Mammary epithelial cell (primary cell): ENCODE data around the gene AKAP8.

ENCODE experiments used
- EZH2 ChIP-seq: IDR thresholded peaks from 2 replicates; pipeline ENCODE4 v1.6.1; 2012; ENCODE audit warnings: low read length, inconsistent platforms, borderline replicate concordance
- TF ChIP-seq, protein P1 (sequence below), 2 donors: IDR thresholded peaks in 1 of 2; conservative IDR thresholded peaks in 1 of 2; 2 replicates each; pipeline ENCODE4 v1.5.1; 2011 to 2012; ENCODE audit warnings: inconsistent platforms in 2 of 2, low read length in 2 of 2, mild to moderate bottlenecking in 2 of 2, control low read depth in 1 of 2, low read depth in 1 of 2; ENCODE audit not compliant: insufficient read depth in 1 of 2; ENCODE audit errors: extremely low read depth in 1 of 2

- TF ChIP-seq, protein P1, sequence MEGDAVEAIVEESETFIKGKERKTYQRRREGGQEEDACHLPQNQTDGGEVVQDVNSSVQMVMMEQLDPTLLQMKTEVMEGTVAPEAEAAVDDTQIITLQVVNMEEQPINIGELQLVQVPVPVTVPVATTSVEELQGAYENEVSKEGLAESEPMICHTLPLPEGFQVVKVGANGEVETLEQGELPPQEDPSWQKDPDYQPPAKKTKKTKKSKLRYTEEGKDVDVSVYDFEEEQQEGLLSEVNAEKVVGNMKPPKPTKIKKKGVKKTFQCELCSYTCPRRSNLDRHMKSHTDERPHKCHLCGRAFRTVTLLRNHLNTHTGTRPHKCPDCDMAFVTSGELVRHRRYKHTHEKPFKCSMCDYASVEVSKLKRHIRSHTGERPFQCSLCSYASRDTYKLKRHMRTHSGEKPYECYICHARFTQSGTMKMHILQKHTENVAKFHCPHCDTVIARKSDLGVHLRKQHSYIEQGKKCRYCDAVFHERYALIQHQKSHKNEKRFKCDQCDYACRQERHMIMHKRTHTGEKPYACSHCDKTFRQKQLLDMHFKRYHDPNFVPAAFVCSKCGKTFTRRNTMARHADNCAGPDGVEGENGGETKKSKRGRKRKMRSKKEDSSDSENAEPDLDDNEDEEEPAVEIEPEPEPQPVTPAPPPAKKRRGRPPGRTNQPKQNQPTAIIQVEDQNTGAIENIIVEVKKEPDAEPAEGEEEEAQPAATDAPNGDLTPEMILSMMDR (conservative IDR thresholded peaks at IDR 0.05 in 1 of 2, IDR thresholded peaks at IDR 0.05 in 1 of 2; ENCODE audit: extremely low read depth in 1 of 2, insufficient read depth in 1 of 2, low read depth in 1 of 2, low read length in 2 of 2), result no peak
- TF ChIP-seq EZH2, result no peak
Observed at GRCh38 chr19:15374796-15375440, 4.7 kb downstream of the AKAP8 start.
